HG02973 (cell line): ENCODE data around the gene PPP2R2C.

Source experiments
- ATAC-seq: cut with Tn5 transposase; IDR thresholded peaks from one replicate; pipeline ENCODE4 v1.9.1; 2021; ENCODE audit warnings: moderate library complexity; ENCODE audit not compliant: unreplicated experiment

PPP2R2C gene

GRCh38 chr4:6368096-6368495 lies 104.3 kb downstream of the PPP2R2C start:
- no peak for ATAC-seq

GRCh38 chr4:6367371-6367851 lies 105.0 kb downstream of the PPP2R2C start:
- ATAC-seq: no peak

GRCh38 chr4:6366581-6366980 lies 105.8 kb downstream of the PPP2R2C start:
- no peak for ATAC-seq

- no peak for ATAC-seq
These were observed 106.8 kb downstream of the PPP2R2C start for GRCh38 chr4:6365545-6366086.

DNA sequence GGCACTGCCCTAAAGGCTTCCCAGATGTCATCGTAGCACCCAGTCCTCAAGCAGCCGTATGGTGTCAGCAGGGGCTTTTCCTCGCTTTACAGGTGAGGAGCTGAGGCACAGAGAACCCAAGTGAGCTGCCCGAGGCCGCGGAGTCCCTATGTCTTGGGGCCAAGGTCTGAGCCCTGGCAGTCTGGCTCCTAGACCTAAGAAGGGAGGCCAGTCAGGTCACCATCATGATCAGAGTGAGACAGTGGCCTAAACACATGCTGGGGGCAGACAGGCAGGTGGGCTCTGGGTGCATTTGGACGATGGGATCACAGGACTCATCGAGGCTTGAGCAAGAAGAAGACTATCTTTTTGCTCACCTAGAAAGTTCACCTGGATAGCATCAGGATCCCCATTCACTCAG lies 107.8 kb downstream of the PPP2R2C start:
- ATAC-seq: no peak

DNA sequence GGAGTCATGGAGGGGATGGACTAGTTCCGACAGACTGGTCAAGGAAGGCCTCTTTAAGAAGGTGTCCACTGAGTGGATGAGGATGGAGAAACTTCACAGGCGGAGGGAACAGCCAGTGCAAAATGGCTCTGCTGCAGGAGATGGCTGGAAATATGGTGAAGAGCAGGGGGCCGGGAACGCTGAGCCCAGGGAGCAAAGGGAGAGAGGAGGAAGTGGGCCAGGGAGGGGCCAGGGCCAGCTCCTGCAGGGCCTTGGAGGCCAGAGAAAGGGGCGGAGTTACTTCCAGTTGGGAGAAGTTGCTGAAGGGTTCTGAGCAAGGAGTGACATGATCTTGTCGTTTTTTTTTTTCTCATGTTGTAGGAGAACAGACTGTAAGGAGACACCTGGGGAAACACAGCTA lies 108.3 kb downstream of the PPP2R2C start:
- ATAC-seq: no peak

- no peak for ATAC-seq
These were observed 109.5 kb downstream of the PPP2R2C start for GRCh38 chr4:6362896-6363295.

GRCh38 chr4:6362243-6362885 lies 110.0 kb downstream of the PPP2R2C start:
- ATAC-seq: no peak

DNA sequence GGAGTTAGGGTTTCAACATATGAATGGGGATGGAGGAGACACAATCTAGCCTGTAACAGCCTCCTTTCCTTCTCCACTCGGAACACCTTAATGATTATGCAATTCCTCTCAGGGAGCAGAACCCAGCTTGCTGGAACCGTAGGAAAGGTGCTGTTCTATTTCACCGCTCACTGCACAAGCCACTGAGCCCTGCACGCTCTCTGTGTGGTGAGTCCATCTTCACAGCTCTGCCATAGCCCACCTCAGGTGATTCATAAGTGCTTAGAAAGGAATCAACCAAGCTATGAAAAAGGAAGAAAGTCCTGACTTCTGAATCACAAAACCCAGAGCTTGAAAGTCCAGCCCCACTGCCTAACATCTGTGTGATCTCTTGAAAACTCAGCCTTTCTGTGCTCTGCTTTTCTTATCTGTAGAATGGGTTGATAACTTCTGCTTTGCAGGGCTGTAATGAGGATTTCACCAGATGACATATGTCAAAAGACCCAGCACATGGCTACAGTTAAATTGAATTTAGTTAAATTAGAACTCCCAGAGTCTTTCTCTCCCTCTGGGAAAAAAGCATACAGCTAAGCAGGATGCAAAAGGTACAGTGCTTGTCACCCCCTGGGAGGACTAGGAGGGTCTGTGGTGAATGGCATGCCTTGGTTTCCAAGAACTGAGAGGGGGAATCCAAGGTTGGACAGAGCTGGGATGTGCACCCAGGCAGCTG lies 111.2 kb downstream of the PPP2R2C start:
- no peak for ATAC-seq

DNA sequence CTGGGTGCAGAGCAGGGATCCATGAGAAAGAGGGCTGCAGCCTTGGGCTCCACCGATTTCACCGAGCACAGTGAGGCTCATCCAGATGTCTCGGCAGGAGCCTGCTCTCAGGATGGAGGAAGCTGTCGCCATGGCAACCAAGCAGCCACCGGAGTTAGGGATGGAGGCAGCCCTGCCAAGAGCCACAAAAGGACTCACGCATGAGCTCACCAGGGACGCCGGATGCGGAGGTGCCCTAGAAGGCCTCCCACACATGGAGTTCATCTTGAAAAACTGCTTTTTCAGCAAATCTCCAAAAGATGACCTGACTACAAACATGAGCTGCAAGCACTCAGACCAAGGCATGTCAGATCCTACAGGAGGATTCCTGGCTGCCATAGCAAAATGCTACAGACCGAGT lies 112.0 kb downstream of the PPP2R2C start:
- no peak for ATAC-seq

GRCh38 chr4:6359536-6360308 lies 112.7 kb downstream of the PPP2R2C start:
- ATAC-seq: no peak

GRCh38 chr4:6357476-6357875 lies 114.9 kb downstream of the PPP2R2C start:
- ATAC-seq: no peak

- ATAC-seq: no peak
These were observed 116.3 kb downstream of the PPP2R2C start for GRCh38 chr4:6356076-6356560.

- ATAC-seq: no peak
These were observed 117.4 kb downstream of the PPP2R2C start for GRCh38 chr4:6355052-6355451.

- ATAC-seq: no peak
These were observed 117.8 kb downstream of the PPP2R2C start for GRCh38 chr4:6354626-6355025.

DNA sequence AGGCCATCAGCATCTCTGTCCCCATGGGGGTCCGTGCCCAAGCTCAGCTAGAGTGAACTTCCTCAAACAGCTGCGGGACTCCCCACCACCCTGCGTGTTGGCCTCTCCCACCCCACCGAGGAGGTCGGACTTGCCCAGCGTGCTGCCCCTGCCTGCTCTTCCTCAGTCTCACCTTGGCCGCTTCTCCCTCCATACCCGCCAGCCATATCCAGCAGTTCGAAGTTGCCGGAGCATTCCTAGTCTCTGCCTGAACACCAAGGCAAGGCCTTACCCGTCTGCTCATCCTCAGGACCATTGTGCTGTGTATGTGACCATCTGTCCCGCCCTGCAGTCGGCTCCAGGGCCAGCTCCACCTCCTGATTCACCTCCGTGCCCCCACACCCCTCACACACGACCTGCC lies 118.3 kb downstream of the PPP2R2C start:
- ATAC-seq: no peak

DNA sequence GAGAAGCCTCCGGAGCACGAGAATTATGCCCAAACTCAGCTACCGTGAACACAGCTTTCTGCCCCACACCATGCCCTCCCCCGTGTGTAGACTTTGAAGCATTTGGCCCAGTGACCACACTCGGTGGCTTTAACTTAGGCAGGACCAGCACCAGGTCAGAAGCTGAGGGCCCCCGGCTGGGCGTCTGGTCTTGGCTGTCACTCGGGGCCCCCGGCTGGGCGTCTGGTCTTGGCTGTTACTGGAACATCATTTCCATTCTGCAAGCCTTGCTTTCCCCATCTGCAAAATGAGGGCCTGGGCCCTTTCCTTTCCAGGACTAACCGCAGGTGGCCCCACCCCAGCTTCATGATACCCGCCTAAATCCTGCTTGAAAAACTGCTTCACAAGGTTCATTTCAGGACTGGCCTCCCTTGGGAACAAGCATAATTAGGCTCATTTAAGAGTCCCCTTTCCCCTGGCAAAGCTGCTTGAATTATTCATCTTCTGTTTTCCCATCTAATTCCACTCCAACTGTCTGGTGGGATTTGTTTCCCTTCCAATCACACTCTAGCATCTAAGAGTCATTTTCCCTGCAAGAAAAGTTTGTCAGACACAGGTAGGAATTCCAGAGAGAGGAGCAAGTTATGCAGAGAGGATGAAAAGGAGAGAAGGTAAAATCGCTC lies 120.3 kb downstream of the PPP2R2C start:
- no peak for ATAC-seq

DNA sequence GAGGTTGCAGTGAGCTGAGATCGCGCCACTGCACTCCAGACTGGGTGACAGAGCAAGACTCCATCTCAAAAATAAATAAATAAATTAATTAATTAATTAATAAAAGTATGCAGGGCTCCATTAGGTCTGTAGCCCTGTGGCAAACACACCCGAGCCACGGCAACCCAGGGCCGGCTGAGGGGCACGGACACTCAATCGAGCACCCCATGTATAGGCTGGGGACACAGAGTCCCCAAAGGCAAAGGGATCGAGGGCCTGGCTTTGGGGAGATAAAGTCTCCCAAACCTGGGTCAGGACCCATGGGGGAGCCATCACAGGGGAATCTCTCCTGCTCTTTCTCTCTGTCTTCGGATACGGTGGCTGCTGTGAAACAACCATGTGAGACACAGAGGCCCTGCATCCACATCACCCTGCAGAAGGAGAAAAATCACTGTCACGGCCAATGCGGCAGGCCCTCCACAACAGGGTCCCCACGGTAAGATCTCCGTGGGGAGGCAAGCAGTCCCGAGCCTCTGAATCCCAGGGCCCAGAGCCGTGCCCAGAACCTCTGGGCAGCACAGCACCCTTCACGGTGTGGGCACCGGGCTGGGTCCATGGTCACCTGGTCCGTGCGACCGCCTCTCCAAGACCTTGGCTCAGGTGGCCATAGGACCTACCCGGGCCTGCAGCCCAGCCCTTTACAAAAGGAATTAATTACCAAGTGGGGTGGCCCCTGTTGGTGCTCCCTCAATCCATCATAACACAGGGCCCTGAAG lies 121.0 kb downstream of the PPP2R2C start:
- no peak for ATAC-seq

GRCh38 chr4:6350646-6351045 lies 121.8 kb downstream of the PPP2R2C start:
- ATAC-seq: no peak
